Stimulated activated naive B cell treated with anti-CD40 and anti-IgM and Interleukin-4, amounts not matched to agents 10 μg/mL and 1 μg/mL and 100 μg/mL, for 72 hours (primary cell): ENCODE results near the gene AK5.
"Not testable (repeated sequence)": the region's sequence is repeated elsewhere in the genome, so short reads cannot be mapped to it uniquely, and the experiment has no call there.

Experiments
- ATAC-seq, 2 donors: fragments of 150-1000 bp; cut with Tn5 transposase; replicated peaks; 2 replicates each; pipeline ENCODE4 v1.10.0; 2021; ENCODE audit warnings: moderate library complexity in 1 of 2
- DNase-seq: peaks from one replicate; pipeline ENCODE4 v3.0.0; 2021
- H3K27ac Mint-ChIP-seq: one replicate; pipeline ENCODE4 v1.8.0; 2022; ENCODE audit warnings: mild to moderate bottlenecking, mixed read lengths
- H3K27me3 Mint-ChIP-seq, 2 donors: one replicate each; pipeline ENCODE4 v1.8.0; 2022; ENCODE audit warnings: mixed read lengths in 2 of 2
- H3K36me3 Mint-ChIP-seq, 2 donors: one replicate each; pipeline ENCODE4 v1.8.0; 2022; ENCODE audit warnings: mixed read lengths in 2 of 2, mild to moderate bottlenecking in 1 of 2
- H3K4me1 Mint-ChIP-seq, 2 donors: one replicate each; pipeline ENCODE4 v1.8.0; 2022; ENCODE audit warnings: mixed read lengths in 2 of 2, mild to moderate bottlenecking in 1 of 2
- H3K4me3 Mint-ChIP-seq, 2 donors: one replicate each; pipeline ENCODE4 v1.8.0; 2022; ENCODE audit warnings: mild to moderate bottlenecking in 2 of 2, mixed read lengths in 2 of 2, moderate library complexity in 1 of 2
- H3K9me3 Mint-ChIP-seq, 2 donors: one replicate each; pipeline ENCODE4 v1.8.0; 2022; ENCODE audit warnings: mixed read lengths in 2 of 2, mild to moderate bottlenecking in 1 of 2

Gene AK5

GRCh38 chr1:77513839-77514763 lies 232.3 kb downstream of the AK5 start:
- Mint-ChIP-seq H3K4me1 (peaks cover 0 to 2% of the 10 kb centered on the region in 2 donors), H3K27me3 (peaks cover 0 to 3% of the 10 kb centered on the region in 2 donors), H3K36me3 (no peaks in the 10 kb centered on the region), H3K4me3 (no peak overlapping the region), H3K9me3 (peaks cover 5 to 9% of the 10 kb centered on the region in 2 donors), H3K27ac (no peak overlapping the region)
- no peak for ATAC-seq
- DNase-seq = no peak

- Mint-ChIP-seq H3K36me3 (no peaks in the 10 kb centered on the region), H3K4me1 (peaks cover 0 to 2% of the 10 kb centered on the region in 2 donors), H3K27me3 (peaks cover 0 to 3% of the 10 kb centered on the region in 2 donors), H3K4me3 (no peak overlapping the region), H3K27ac (no peak overlapping the region), H3K9me3 (peaks cover 5 to 10% of the 10 kb centered on the region in 2 donors)
- ATAC-seq = peak; percentile 16 to 52
- no peak for DNase-seq
These were observed 233.3 kb downstream of the AK5 start for GRCh38 chr1:77514921-77515776.

GRCh38 chr1:77516106-77516505 lies 234.3 kb downstream of the AK5 start:
- DNase-seq (no peak), ATAC-seq (no peak)
- no peak overlapping the region for H3K4me3 Mint-ChIP-seq
- peaks cover 0 to 3% of the 10 kb centered on the region in 2 donors for H3K36me3 Mint-ChIP-seq
- H3K4me1 Mint-ChIP-seq = peaks cover 0 to 2% of the 10 kb centered on the region in 2 donors
- H3K27ac Mint-ChIP-seq = no peak overlapping the region
- peaks cover 0 to 7% of the 10 kb centered on the region in 2 donors for H3K27me3 Mint-ChIP-seq
- H3K9me3 Mint-ChIP-seq = peaks cover 8 to 13% of the 10 kb centered on the region in 2 donors

GRCh38 chr1:77524038-77524437 lies 242.2 kb downstream of the AK5 start:
- no peak overlapping the region for H3K27ac Mint-ChIP-seq
- no peak for DNase-seq
- peaks cover 0 to 4% of the 10 kb centered on the region in 2 donors for H3K27me3 Mint-ChIP-seq
- peaks cover 9 to 12% of the 10 kb centered on the region in 2 donors for H3K9me3 Mint-ChIP-seq
- ATAC-seq = no peak
- peaks cover 0 to 3% of the 10 kb centered on the region in 2 donors for H3K4me1 Mint-ChIP-seq
- H3K36me3 Mint-ChIP-seq = peaks cover 0 to 3% of the 10 kb centered on the region in 2 donors
- no peak overlapping the region for H3K4me3 Mint-ChIP-seq

GRCh38 chr1:77531149-77531548 lies 249.3 kb downstream of the AK5 start:
- H3K27ac Mint-ChIP-seq, H3K4me3 Mint-ChIP-seq, H3K27me3 Mint-ChIP-seq, H3K4me1 Mint-ChIP-seq, DNase-seq, ATAC-seq, H3K9me3 Mint-ChIP-seq, H3K36me3 Mint-ChIP-seq: not testable (repeated sequence)

GRCh38 chr1:77531596-77532280 lies 249.9 kb downstream of the AK5 start:
- not testable (repeated sequence) for H3K27me3 Mint-ChIP-seq, H3K9me3 Mint-ChIP-seq, H3K4me3 Mint-ChIP-seq, H3K36me3 Mint-ChIP-seq, H3K4me1 Mint-ChIP-seq, ATAC-seq, DNase-seq, H3K27ac Mint-ChIP-seq

- no peak overlapping the region for H3K4me3 Mint-ChIP-seq
These were observed 250.8 kb downstream of the AK5 start for GRCh38 chr1:77532641-77533040.

GRCh38 chr1:77533660-77534305 lies 252.0 kb downstream of the AK5 start:
- DNase-seq (no peak), ATAC-seq (peak; percentile 60 to 65)
- Mint-ChIP-seq H3K9me3 (no peaks in the 10 kb centered on the region), H3K27me3 (peaks cover 4 to 5% of the 10 kb centered on the region in 2 donors), H3K4me3 (no peak overlapping the region), H3K27ac (peak overlapping the region; percentile 38), H3K4me1 (peaks cover 3 to 6% of the 10 kb centered on the region in 2 donors), H3K36me3 (no peaks in the 10 kb centered on the region)

More at GRCh38 chr1:77532641-77533040, 250.8 kb downstream of the AK5 start:
- no peak for ATAC-seq
- no peaks in the 10 kb centered on the region for H3K36me3 Mint-ChIP-seq
- no peak overlapping the region for H3K27ac Mint-ChIP-seq
- DNase-seq = no peak
- H3K4me1 Mint-ChIP-seq = peaks cover 2 to 5% of the 10 kb centered on the region in 2 donors
- H3K27me3 Mint-ChIP-seq = peaks cover 4 to 5% of the 10 kb centered on the region in 2 donors
- H3K9me3 Mint-ChIP-seq = no peaks in the 10 kb centered on the region

- H3K4me3 Mint-ChIP-seq = no peak overlapping the region
These were observed 252.6 kb downstream of the AK5 start for GRCh38 chr1:77534456-77534855.

GRCh38 chr1:77536813-77537212 lies 255.0 kb downstream of the AK5 start:
- DNase-seq = no peak
- H3K27ac Mint-ChIP-seq = no peak overlapping the region
- peaks cover 4 to 5% of the 10 kb centered on the region in 2 donors for H3K27me3 Mint-ChIP-seq
- H3K9me3 Mint-ChIP-seq = no peaks in the 10 kb centered on the region
- no peak overlapping the region for H3K4me3 Mint-ChIP-seq
- peaks cover 27 to 37% of the 10 kb centered on the region in 2 donors for H3K4me1 Mint-ChIP-seq
- ATAC-seq = no peak
- no peaks in the 10 kb centered on the region for H3K36me3 Mint-ChIP-seq

More at GRCh38 chr1:77534456-77534855, 252.6 kb downstream of the AK5 start:
- DNase-seq (no peak), ATAC-seq (no peak)
- H3K9me3 Mint-ChIP-seq = no peaks in the 10 kb centered on the region
- peaks cover 4 to 5% of the 10 kb centered on the region in 2 donors for H3K27me3 Mint-ChIP-seq
- no peaks in the 10 kb centered on the region for H3K36me3 Mint-ChIP-seq
- no peak overlapping the region for H3K27ac Mint-ChIP-seq
- H3K4me1 Mint-ChIP-seq = peaks cover 8 to 13% of the 10 kb centered on the region in 2 donors

- Mint-ChIP-seq H3K27me3 (no peaks in the 10 kb centered on the region), H3K27ac (peak overlapping the region; percentile 84), H3K4me1 (peaks cover 24 to 36% of the 10 kb centered on the region in 2 donors), H3K4me3 (peak overlapping the region in 1 of 2 donors; percentile 68), H3K36me3 (no peaks in the 10 kb centered on the region), H3K9me3 (no peaks in the 10 kb centered on the region)
- ATAC-seq = peak in 1 of 2 donors; percentile 15
- DNase-seq = no peak
These were observed 257.2 kb downstream of the AK5 start for GRCh38 chr1:77538956-77539518.

- H3K4me1 Mint-ChIP-seq = peaks cover 24 to 36% of the 10 kb centered on the region in 2 donors
- no peaks in the 10 kb centered on the region for H3K36me3 Mint-ChIP-seq
- no peak for DNase-seq
- H3K9me3 Mint-ChIP-seq = no peaks in the 10 kb centered on the region
- ATAC-seq = peak in 1 of 2 donors; percentile 4
- no peaks in the 10 kb centered on the region for H3K27me3 Mint-ChIP-seq
- H3K27ac Mint-ChIP-seq = peak overlapping the region; percentile 96
- peak overlapping the region in 1 of 2 donors; percentile 68 for H3K4me3 Mint-ChIP-seq
These were observed 257.8 kb downstream of the AK5 start for GRCh38 chr1:77539519-77540142.
